Stomach (tissue), 4 donors: Measurements from ENCODE around the gene AKAP6.

Experiments used
- POLR2A ChIP-seq, 4 donors: fragments of 450-650 bp; IDR thresholded peaks; one replicate each; pipeline ENCODE4 v1.6.1; 2016; ENCODE audit warnings: antibody characterized with exemption in 4 of 4, control low read depth in 2 of 4, mild to moderate bottlenecking in 1 of 4, moderate library complexity in 1 of 4
- TF ChIP-seq, protein P1 (sequence below), 7 experiments: fragments of 450-650 bp in 4 of 7; fragments of 200-600 bp in 3 of 7; sonication (generic) in 3 of 7; IDR thresholded peaks; one replicate each; pipeline ENCODE4 v1.5.1; 2016 to 2019; ENCODE audit warnings: antibody characterized with exemption in 7 of 7, control low read depth in 2 of 7, mild to moderate bottlenecking in 1 of 7

DNA sequence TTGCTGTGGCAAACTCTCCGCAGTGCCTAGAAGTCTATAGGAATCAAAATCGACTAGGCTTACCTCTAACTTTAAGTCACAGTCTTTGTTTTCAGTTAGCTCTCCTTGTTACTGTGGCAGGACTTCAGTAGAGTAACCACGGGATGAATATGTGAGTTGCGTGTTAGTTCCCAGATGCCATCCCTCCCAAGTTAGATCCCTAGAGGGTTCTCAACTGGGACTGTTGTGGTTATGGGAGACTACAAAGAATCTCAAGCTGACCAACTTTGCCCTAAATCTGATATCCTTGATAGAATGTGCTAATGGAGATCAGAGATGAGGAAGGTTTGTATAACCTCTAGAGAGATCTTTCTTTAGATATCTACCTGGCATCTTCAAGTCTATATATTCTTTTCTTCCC lies 208.1 kb downstream of the AKAP6 start:
- TF ChIP-seq POLR2A (IDR thresholded peaks at IDR 0.05), result no peak
- TF ChIP-seq, protein P1, sequence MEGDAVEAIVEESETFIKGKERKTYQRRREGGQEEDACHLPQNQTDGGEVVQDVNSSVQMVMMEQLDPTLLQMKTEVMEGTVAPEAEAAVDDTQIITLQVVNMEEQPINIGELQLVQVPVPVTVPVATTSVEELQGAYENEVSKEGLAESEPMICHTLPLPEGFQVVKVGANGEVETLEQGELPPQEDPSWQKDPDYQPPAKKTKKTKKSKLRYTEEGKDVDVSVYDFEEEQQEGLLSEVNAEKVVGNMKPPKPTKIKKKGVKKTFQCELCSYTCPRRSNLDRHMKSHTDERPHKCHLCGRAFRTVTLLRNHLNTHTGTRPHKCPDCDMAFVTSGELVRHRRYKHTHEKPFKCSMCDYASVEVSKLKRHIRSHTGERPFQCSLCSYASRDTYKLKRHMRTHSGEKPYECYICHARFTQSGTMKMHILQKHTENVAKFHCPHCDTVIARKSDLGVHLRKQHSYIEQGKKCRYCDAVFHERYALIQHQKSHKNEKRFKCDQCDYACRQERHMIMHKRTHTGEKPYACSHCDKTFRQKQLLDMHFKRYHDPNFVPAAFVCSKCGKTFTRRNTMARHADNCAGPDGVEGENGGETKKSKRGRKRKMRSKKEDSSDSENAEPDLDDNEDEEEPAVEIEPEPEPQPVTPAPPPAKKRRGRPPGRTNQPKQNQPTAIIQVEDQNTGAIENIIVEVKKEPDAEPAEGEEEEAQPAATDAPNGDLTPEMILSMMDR (IDR thresholded peaks at IDR 0.05), result no peak
